K562 (cell line): Measurements from ENCODE around the gene DLGAP1. TPM values are rescaled to one million over a fixed set of nuclear protein-coding genes. Genes with fewer than 3 reads are reported as not detected.

Experiments
- ATAC-seq: fragments of 200-7000 bp; cut with Tn5 transposase; 3 replicates; pipeline ENCODE4 v1.9.1; 2020; ENCODE audit warnings: moderate library complexity
- BruUV-seq: library from RNA; stranded (reverse); fragments of 400-500 nt; replicated peaks from 2 replicates; lab custom pipeline; 2021; lab: Mats Ljungman, UMichigan
- CTCF ChIA-PET: fragments of 300-600 bp; formaldehyde crosslinking; extraction: SDS; loops from one replicate; lab custom pipeline; 2021; ENCODE audit warnings: low intra/inter-chr PET ratio; lab: Yijun Ruan, JAX
- POLR2A ChIA-PET: fragments of 300-600, 350-650 bp; sonication (Branson Sonifier 250); formaldehyde crosslinking; extraction: SDS; loops from one replicate; lab custom pipeline; 2021; ENCODE audit warnings: antibody characterized with exemption, inconsistent platforms; lab: Yijun Ruan, JAX
- DNase-seq, 4 experiments: peaks; one replicate each; pipeline versions ENCODE4 v3.0.0 to v3.0.0-alpha.2; 2011 to 2018; ENCODE audit warnings: low spot score in 3 of 4, mixed read lengths in 3 of 4; ENCODE audit errors: extremely low read depth in 1 of 4
- FAIRE-seq: peaks from 2 replicates; lab custom pipeline; 2011; peaks lifted over from hg19 to GRCh38; lab: Jason Lieb, UNC
- H2AFZ ChIP-seq: 2 replicates; pipeline ENCODE4 v1.6.0; 2011; ENCODE audit warnings: low read depth, low read length, control low read depth, inconsistent platforms
- H3K27ac ChIP-seq: fragments of 200-600 bp; 3 replicates; pipeline ENCODE4 v1.8.0; 2011; ENCODE audit warnings: low read depth, mild to moderate bottlenecking, control low read depth, inconsistent platforms, low read length, moderate library complexity, mixed read lengths; ENCODE audit errors: extremely low read depth
- H3K27me3 ChIP-seq, 2 experiments: fragments of 300-600 bp in 1 of 2; 2 replicates in 1 of 2; 3 replicates in 1 of 2; pipeline versions ENCODE4 v1.6.0 to v1.8.0; 2011; ENCODE audit warnings: inconsistent platforms in 2 of 2, low read length in 2 of 2, mild to moderate bottlenecking in 1 of 2, mixed read lengths in 1 of 2, moderate library complexity in 1 of 2; ENCODE audit not compliant: control insufficient read depth in 2 of 2, insufficient read depth in 2 of 2
- H3K36me3 ChIP-seq: fragments of 300-600 bp; 3 replicates; pipeline ENCODE4 v1.8.0; 2011; ENCODE audit warnings: mild to moderate bottlenecking, low read length, inconsistent platforms; ENCODE audit not compliant: control insufficient read depth, insufficient read depth
- H3K4me1 ChIP-seq, 2 experiments: fragments of 200-600 bp in 1 of 2; replicated peaks in 1 of 2; 2 replicates in 1 of 2; 3 replicates in 1 of 2; pipeline versions ENCODE4 v1.5.1 to v1.8.0; 2011; ENCODE audit warnings: inconsistent platforms in 2 of 2, low read length in 2 of 2, mild to moderate bottlenecking in 1 of 2, mixed read lengths in 1 of 2, moderate library complexity in 1 of 2; ENCODE audit not compliant: control insufficient read depth in 2 of 2, insufficient read depth in 2 of 2
- H3K4me2 ChIP-seq: 2 replicates; pipeline ENCODE4 v1.6.1; 2011; ENCODE audit warnings: low read length, control low read depth, inconsistent platforms, mixed read lengths; ENCODE audit not compliant: insufficient read depth
- H3K4me3 ChIP-seq: fragments of 200-600 bp; sonication (generic), shearing (Covaris generic); 2 replicates; pipeline ENCODE4 v1.5.1; 2016; ENCODE audit warnings: control low read depth, inconsistent platforms
- H3K79me2 ChIP-seq: fragments of 200-600 bp; 3 replicates; pipeline ENCODE4 v1.8.0; 2011; ENCODE audit warnings: low read length, inconsistent platforms; ENCODE audit not compliant: control insufficient read depth, insufficient read depth
- H3K9ac ChIP-seq, 2 experiments: 2 replicates each; pipeline versions ENCODE4 v1.6.0 to v1.6.1; 2011; ENCODE audit warnings: low read depth in 2 of 2, low read length in 2 of 2, control low read depth in 1 of 2, inconsistent platforms in 1 of 2, mild to moderate bottlenecking in 1 of 2, mixed read lengths in 1 of 2; ENCODE audit not compliant: insufficient read depth in 1 of 2
- H3K9me1 ChIP-seq: one replicate; pipeline ENCODE4 v1.6.0; 2011; ENCODE audit warnings: inconsistent platforms, mild to moderate bottlenecking, low read length, moderate library complexity; ENCODE audit not compliant: control insufficient read depth, insufficient read depth
- H3K9me3 ChIP-seq: replicated peaks from 2 replicates; pipeline ENCODE4 v1.5.1; 2011; ENCODE audit warnings: low read depth, low read length, inconsistent platforms; ENCODE audit not compliant: control insufficient read depth, insufficient read depth
- H4K20me1 ChIP-seq: replicated peaks from 2 replicates; pipeline ENCODE4 v1.6.1; 2011; ENCODE audit warnings: low read length, inconsistent platforms, mixed read lengths; ENCODE audit not compliant: control insufficient read depth, insufficient read depth
- EZH2 ChIP-seq: IDR thresholded peaks from 2 replicates; pipeline ENCODE4 v1.6.1; 2012; ENCODE audit warnings: low read depth, mild to moderate bottlenecking, inconsistent platforms, low read length, borderline replicate concordance
- JUND ChIP-seq, 2 experiments: IDR thresholded peaks; 2 replicates in 1 of 2; 3 replicates in 1 of 2; pipeline ENCODE4 v1.6.1; 2011; ENCODE audit warnings: borderline replicate concordance in 2 of 2, low read depth in 2 of 2, low read length in 2 of 2, improper control_type of control experiment in 1 of 2, missing biosample characterization in 1 of 2, missing genetic modification characterization in 1 of 2, missing genetic modification reagents in 1 of 2
- NCOA1 ChIP-seq: fragments of 450-650 bp; IDR thresholded peaks from 2 replicates; pipeline ENCODE4 v1.6.1; 2016; ENCODE audit warnings: low read depth
- XRCC5 ChIP-seq: fragments of 200-400 bp; formaldehyde crosslinking; IDR thresholded peaks from 2 replicates; pipeline ENCODE4 v1.6.1; 2017; ENCODE audit warnings: low read depth, mild to moderate bottlenecking, low read length
- ZNF551 ChIP-seq: fragments of 250-450 bp; sonication (Bioruptor Pico); IDR thresholded peaks from 2 replicates; pipeline ENCODE4 v1.5.0; 2021; ENCODE audit warnings: mild to moderate bottlenecking, moderate library complexity
- ZNF586 ChIP-seq: fragments of 450-650 bp; formaldehyde crosslinking; conservative IDR thresholded peaks from 2 replicates; pipeline ENCODE4 v1.4.0; 2020; ENCODE audit warnings: mild to moderate bottlenecking, moderate library complexity
- WGBS: fragments of 100-300 bp; shearing (Covaris generic); methylation state at CpG from one replicate; pipeline ENCODE4 v1.1.6; 2016; ENCODE audit warnings: low coverage, mixed read lengths; ENCODE audit not compliant: insufficient coverage; ENCODE audit errors: missing lambda C conversion rate; 5-methylcytosine and 5-hydroxymethylcytosine counted together
- in situ Hi-C: fragments of 300-500 bp; cut with MboI; formaldehyde crosslinking; loops from 4 replicates; pipeline ENCODE4 v1.15.0; 2018; ENCODE audit warnings: inconsistent platforms, mixed read lengths
- intact Hi-C: fragments of 100-400 bp; cut with micrococcal nuclease; formaldehyde crosslinking; loops from 2 replicates; pipeline ENCODE4 v1.14.2; 2022
- polyA plus RNA-seq, 8 experiments: library from polyadenylated mRNA; depleted of rRNA in 4 of 8; stranded (reverse) in 5 of 8; unstranded in 3 of 8; fragments of >200 nt; fragmentation: Nextera tagmentation in 2 of 8; fragmentation: Illumina TruSeq in 1 of 8; extraction: Ambion mirVana in 2 of 8; extraction: Trizol in 1 of 8; gene quantifications; 2 replicates each; pipeline versions ENCODE4 v1.2.1 to v1.2.3, GENCODE V29; 2011 to 2014; ENCODE audit warnings: inconsistent platforms in 1 of 8, missing spikeins in 1 of 8
- total RNA-seq, 7 experiments: library from RNA; depleted of rRNA in 6 of 7; stranded (reverse); fragments of >200 nt in 6 of 7; fragmentation: Illumina TruSeq in 2 of 7; extraction: Trizol in 2 of 7; gene quantifications; 2 replicates each; pipeline versions ENCODE4 v1.2.1 to v1.2.3, GENCODE V29; 2011 to 2021; ENCODE audit warnings: low replicate concordance in 1 of 7
- TF ChIP-seq, protein P1 (sequence below): sonication (generic); IDR thresholded peaks from 2 replicates; pipeline ENCODE4 v1.6.1; 2016
- TF ChIP-seq, protein P2 (sequence below): sonication (generic); formaldehyde crosslinking; IDR thresholded peaks from 2 replicates; pipeline ENCODE4 v1.8.0; 2022; ENCODE audit warnings: missing genetic modification reagents, mild to moderate bottlenecking, borderline replicate concordance

Gene DLGAP1
- total and polyA plus RNA-seq, 9 of the 15 experiments (the other 6 are each of a cell fraction or from before 2014, with no cell fraction given): 0.04 to 0.22 (median 0.08) TPM

DNA sequence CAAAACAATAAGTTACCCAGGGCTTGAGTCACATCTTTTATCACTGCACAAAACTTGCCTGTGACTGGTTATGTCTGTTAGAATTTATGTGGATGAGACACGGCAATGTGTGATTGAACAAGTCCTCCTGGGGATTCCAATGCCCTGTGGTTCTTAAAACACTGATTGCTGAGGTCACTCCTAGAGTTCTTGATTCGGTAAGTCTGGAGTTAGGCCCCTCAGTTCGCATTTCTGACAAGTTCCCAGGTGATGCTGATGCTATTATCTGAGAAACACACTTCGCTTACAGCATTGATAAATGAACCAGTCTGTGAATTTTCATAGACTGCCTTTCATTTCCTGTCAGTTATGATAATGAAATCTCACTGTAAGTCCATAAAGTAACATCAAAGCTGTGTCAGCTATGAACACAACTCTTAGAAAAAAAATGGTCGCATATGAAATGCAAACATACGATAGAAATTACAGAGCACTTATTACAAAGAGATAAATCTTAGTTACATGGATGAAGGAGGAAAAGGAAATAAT is 214.0 kb downstream of the DLGAP1 start (continued):
- TF ChIP-seq, protein P1, sequence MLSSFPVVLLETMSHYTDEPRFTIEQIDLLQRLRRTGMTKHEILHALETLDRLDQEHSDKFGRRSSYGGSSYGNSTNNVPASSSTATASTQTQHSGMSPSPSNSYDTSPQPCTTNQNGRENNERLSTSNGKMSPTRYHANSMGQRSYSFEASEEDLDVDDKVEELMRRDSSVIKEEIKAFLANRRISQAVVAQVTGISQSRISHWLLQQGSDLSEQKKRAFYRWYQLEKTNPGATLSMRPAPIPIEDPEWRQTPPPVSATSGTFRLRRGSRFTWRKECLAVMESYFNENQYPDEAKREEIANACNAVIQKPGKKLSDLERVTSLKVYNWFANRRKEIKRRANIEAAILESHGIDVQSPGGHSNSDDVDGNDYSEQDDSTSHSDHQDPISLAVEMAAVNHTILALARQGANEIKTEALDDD: no peak
- no peak for TF ChIP-seq JUND (IDR thresholded peaks at IDR 0.05; ENCODE audit: borderline replicate concordance, low read depth, low read length)
- TF ChIP-seq JUND (tag; IDR thresholded peaks at IDR 0.05; ENCODE audit: borderline replicate concordance, low read depth, low read length): no peak
- TF ChIP-seq NCOA1: no peak
- TF ChIP-seq, protein P2, sequence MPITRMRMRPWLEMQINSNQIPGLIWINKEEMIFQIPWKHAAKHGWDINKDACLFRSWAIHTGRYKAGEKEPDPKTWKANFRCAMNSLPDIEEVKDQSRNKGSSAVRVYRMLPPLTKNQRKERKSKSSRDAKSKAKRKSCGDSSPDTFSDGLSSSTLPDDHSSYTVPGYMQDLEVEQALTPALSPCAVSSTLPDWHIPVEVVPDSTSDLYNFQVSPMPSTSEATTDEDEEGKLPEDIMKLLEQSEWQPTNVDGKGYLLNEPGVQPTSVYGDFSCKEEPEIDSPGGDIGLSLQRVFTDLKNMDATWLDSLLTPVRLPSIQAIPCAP (CRISPR knock-in tag): no peak

DNA sequence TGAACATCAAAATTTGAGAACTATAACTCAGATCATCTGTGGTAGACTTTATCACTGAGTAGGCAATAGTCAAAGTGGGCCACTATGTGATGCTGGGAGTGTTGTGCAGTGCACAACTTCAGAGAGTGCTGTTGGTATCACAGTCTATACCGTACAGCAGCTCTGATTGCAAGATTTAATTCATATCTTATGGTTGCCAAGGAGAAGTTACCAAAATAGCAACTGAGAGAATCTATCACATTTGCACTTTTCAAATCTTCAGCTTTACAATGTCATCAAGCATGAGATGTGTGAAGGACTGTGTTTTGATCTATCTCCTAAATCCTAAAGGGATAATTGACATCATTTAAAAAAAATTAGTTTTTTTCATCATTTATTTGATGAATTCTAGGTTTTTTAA is 216.1 kb downstream of the DLGAP1 start:
- POLR2A ChIA-PET: no interaction called here

More for the DNA sequence above, 216.1 kb downstream of the DLGAP1 start:
- TF ChIP-seq XRCC5 (no peak), ZNF586 (CRISPR knock-in tag) (no peak), EZH2 (no peak), ZNF551 (CRISPR knock-in tag) (no peak)
- H3K9me1 ChIP-seq: no peaks in the 10 kb centered on the region
- H3K9me3 ChIP-seq: no peaks in the 10 kb centered on the region; the same call in 1 of the 2 replicates
- no peak overlapping the region for H3K9ac ChIP-seq
- CTCF ChIA-PET: no interaction called here
- intact Hi-C loops (no loop called here), in situ Hi-C loops (no loop called here)
- no peaks in the 10 kb centered on the region for H3K27me3 ChIP-seq
- no peaks in the 10 kb centered on the region for H3K79me2 ChIP-seq
- H2AFZ ChIP-seq: no peak overlapping the region
- DNase-seq: no peak
- no peak overlapping the region for H3K4me3 ChIP-seq
- no peak overlapping the region for H3K4me2 ChIP-seq
- no peak overlapping the region for H3K27ac ChIP-seq
- no peaks in the 10 kb centered on the region for H3K4me1 ChIP-seq
- BruUV-seq: no TSS peak
- no peak for ATAC-seq
- no peaks in the 10 kb centered on the region for H4K20me1 ChIP-seq
- no peak for FAIRE-seq
- 9% methylated on average over 1 of the region's 1 CpG for WGBS
- no peaks in the 10 kb centered on the region for H3K36me3 ChIP-seq
